KMS-11 (cell line): ENCODE measurements around the gene NFIC.

Experiments used
- H2AFZ ChIP-seq: fragments of 200-600 bp; sonication (generic); 2 replicates; pipeline ENCODE4 v1.6.1; 2016; ENCODE audit warnings: antibody characterized with exemption, mixed run types, low read depth
- H3K27ac ChIP-seq: fragments of 200-600 bp; sonication (generic); 2 replicates; pipeline ENCODE4 v1.6.1; 2016; ENCODE audit warnings: mild to moderate bottlenecking, mixed run types
- H3K27me3 ChIP-seq: fragments of 200-600 bp; sonication (generic); 2 replicates; pipeline ENCODE4 v1.6.1; 2017; ENCODE audit warnings: mild to moderate bottlenecking, low read depth, mixed run types, moderate library complexity; ENCODE audit not compliant: insufficient read depth
- H3K36me3 ChIP-seq: fragments of 200-600 bp; sonication (generic); 2 replicates; pipeline ENCODE4 v1.6.1; 2017; ENCODE audit warnings: mild to moderate bottlenecking, mixed run types; ENCODE audit not compliant: insufficient read depth
- H3K4me1 ChIP-seq: fragments of 200-600 bp; sonication (generic); 2 replicates; pipeline ENCODE4 v1.6.1; 2016; ENCODE audit warnings: mild to moderate bottlenecking, low read depth, mixed run types; ENCODE audit not compliant: poor library complexity, severe bottlenecking
- H3K4me2 ChIP-seq: fragments of 200-600 bp; sonication (generic); 2 replicates; pipeline ENCODE4 v1.7.0; 2016; ENCODE audit warnings: mild to moderate bottlenecking, mixed run types
- H3K4me3 ChIP-seq: fragments of 200-600 bp; sonication (generic); IDR thresholded peaks from 2 replicates; pipeline ENCODE4 v1.6.1; 2017; ENCODE audit warnings: low read depth, low read length, mixed read lengths; ENCODE audit not compliant: insufficient read depth
- H3K79me2 ChIP-seq: fragments of 200-600 bp; sonication (generic); 2 replicates; pipeline ENCODE4 v1.6.1; 2016; ENCODE audit warnings: low read depth, mixed run types; ENCODE audit not compliant: insufficient read depth
- H3K9ac ChIP-seq: fragments of 200-600 bp; sonication (generic); 2 replicates; pipeline ENCODE4 v1.6.1; 2016; ENCODE audit warnings: mild to moderate bottlenecking, mixed run types
- H4K20me1 ChIP-seq: fragments of 200-600 bp; sonication (generic); 2 replicates; pipeline ENCODE4 v1.6.1; 2016; ENCODE audit warnings: mild to moderate bottlenecking, mixed run types; ENCODE audit not compliant: insufficient read depth
- CTCF ChIP-seq: fragments of 200-600 bp; sonication (generic); conservative IDR thresholded peaks from 2 replicates; pipeline ENCODE4 v1.6.1; 2017; ENCODE audit warnings: low read depth, mild to moderate bottlenecking, antibody characterized with exemption, low read length, moderate library complexity, mixed read lengths

Gene NFIC

GRCh38 chr19:3350014-3350663 lies 16.2 kb upstream of the NFIC start:
- H3K79me2 ChIP-seq, result no peaks in the 10 kb centered on the region
- no peak overlapping the region for H3K4me2 ChIP-seq
- no peaks in the 10 kb centered on the region for H3K36me3 ChIP-seq
- H3K9ac ChIP-seq, result no peak overlapping the region
- H2AFZ ChIP-seq, result no peak overlapping the region
- no peaks in the 10 kb centered on the region for H3K27me3 ChIP-seq
- no peak overlapping the region for H3K27ac ChIP-seq
- H4K20me1 ChIP-seq, result no peaks in the 10 kb centered on the region
- no peak overlapping the region for H3K4me3 ChIP-seq
- no peak for TF ChIP-seq CTCF
- H3K4me1 ChIP-seq, result no peaks in the 10 kb centered on the region

- Histone ChIP-seq H3K4me3 (no peak overlapping the region), H3K27ac (no peak overlapping the region), H3K27me3 (no peaks in the 10 kb centered on the region), H3K36me3 (no peaks in the 10 kb centered on the region), H3K4me1 (no peaks in the 10 kb centered on the region), H3K9ac (no peak overlapping the region), H3K79me2 (no peaks in the 10 kb centered on the region), H4K20me1 (no peaks in the 10 kb centered on the region), H2AFZ (no peak overlapping the region), H3K4me2 (no peak overlapping the region)
- no peak for TF ChIP-seq CTCF
Observed at GRCh38 chr19:3351702-3352447, 14.5 kb upstream of the NFIC start.

- H3K79me2 ChIP-seq, result no peaks in the 10 kb centered on the region
- no peak overlapping the region for H3K4me2 ChIP-seq
- no peaks in the 10 kb centered on the region for H3K36me3 ChIP-seq
- H3K4me1 ChIP-seq, result no peaks in the 10 kb centered on the region
- H4K20me1 ChIP-seq, result no peaks in the 10 kb centered on the region
- no peak for TF ChIP-seq CTCF
- H3K4me3 ChIP-seq, result no peak overlapping the region
- H3K27ac ChIP-seq, result no peak overlapping the region
- H3K9ac ChIP-seq, result no peak overlapping the region
- H2AFZ ChIP-seq, result no peak overlapping the region
- no peaks in the 10 kb centered on the region for H3K27me3 ChIP-seq
Observed at GRCh38 chr19:3353493-3353892, 12.9 kb upstream of the NFIC start.

GRCh38 chr19:3356805-3357204 lies 9.6 kb upstream of the NFIC start:
- H3K4me3 ChIP-seq, result no peak overlapping the region
- no peak for TF ChIP-seq CTCF
- H3K36me3 ChIP-seq, result no peaks in the 10 kb centered on the region
- no peak overlapping the region for H3K4me2 ChIP-seq
- no peak overlapping the region for H3K27ac ChIP-seq
- H3K4me1 ChIP-seq, result peaks cover 7% of the 10 kb centered on the region
- H3K79me2 ChIP-seq, result peaks cover 12% of the 10 kb centered on the region; the same call in 1 of the 2 replicates
- no peaks in the 10 kb centered on the region for H3K27me3 ChIP-seq
- no peaks in the 10 kb centered on the region for H4K20me1 ChIP-seq
- H2AFZ ChIP-seq, result no peak overlapping the region
- no peak overlapping the region for H3K9ac ChIP-seq
